Panc1 (cell line): ENCODE measurements around the gene LRRK1. TPM values are rescaled to one million over a fixed set of nuclear protein-coding genes. Genes with fewer than 3 reads are reported as not detected.

Source experiments
- ATAC-seq: fragments of 200-7000 bp; cut with Tn5 transposase; 2 replicates; pipeline ENCODE4 v1.9.1; 2020; ENCODE audit warnings: mild to moderate bottlenecking, moderate library complexity
- BruUV-seq: library from RNA; stranded (reverse); fragments of 400-500 nt; replicated peaks from 2 replicates; lab custom pipeline; 2021; lab: Mats Ljungman, UMichigan
- CTCF ChIA-PET: fragments of 300-600 bp; sonication (Branson Sonifier 250); formaldehyde crosslinking; loops from one replicate; lab custom pipeline; 2022; ENCODE audit warnings: antibody characterized with exemption; lab: Charles Lee
- POLR2A ChIA-PET: fragments of 300-600 bp; sonication (Branson Sonifier 250); formaldehyde crosslinking; loops from one replicate; lab custom pipeline; 2022; ENCODE audit warnings: antibody characterized with exemption; lab: Charles Lee
- DNase-seq: peaks from one replicate; pipeline ENCODE4 v3.0.0-alpha.2; 2010; ENCODE audit warnings: low read depth, low spot score
- H3K27ac ChIP-seq: 2 replicates; pipeline ENCODE4 v1.5.1; 2011; ENCODE audit warnings: mild to moderate bottlenecking, low read length, inconsistent platforms
- H3K27me3 ChIP-seq: fragments of 200-500 bp; sonication (Bioruptor generic); 2 replicates; pipeline ENCODE4 v1.6.0; 2014; ENCODE audit warnings: low read length, inconsistent platforms; ENCODE audit not compliant: control insufficient read depth, insufficient read depth
- H3K36me3 ChIP-seq: fragments of 200-500 bp; sonication (Bioruptor generic); 2 replicates; pipeline ENCODE4 v1.5.1; 2014; ENCODE audit warnings: inconsistent platforms, mild to moderate bottlenecking, low read length, moderate library complexity; ENCODE audit not compliant: control insufficient read depth, insufficient read depth
- H3K4me1 ChIP-seq: 2 replicates; pipeline ENCODE4 v1.5.1; 2011; ENCODE audit warnings: inconsistent platforms, mild to moderate bottlenecking, low read length, moderate library complexity; ENCODE audit not compliant: control insufficient read depth, insufficient read depth
- H3K4me3 ChIP-seq, 2 experiments: 2 replicates each; pipeline ENCODE4 v1.5.1; 2011 to 2012; ENCODE audit warnings: low read depth in 2 of 2, low read length in 2 of 2, mild to moderate bottlenecking in 2 of 2, inconsistent platforms in 1 of 2, moderate library complexity in 1 of 2
- H3K9me3 ChIP-seq: fragments of 200-500 bp; sonication (Bioruptor generic); 2 replicates; pipeline ENCODE4 v1.5.1; 2014; ENCODE audit warnings: low read depth, mild to moderate bottlenecking, inconsistent platforms, low read length, moderate library complexity; ENCODE audit not compliant: control insufficient read depth, insufficient read depth
- CTCF ChIP-seq: fragments of 450-650 bp; IDR thresholded peaks from 2 replicates; pipeline ENCODE4 v1.5.1; 2017; ENCODE audit warnings: mild to moderate bottlenecking
- POLR2AphosphoS5 ChIP-seq: IDR thresholded peaks from 2 replicates; pipeline ENCODE4 v1.6.1; 2012; ENCODE audit warnings: mild to moderate bottlenecking, low read depth, low read length, moderate library complexity
- REST ChIP-seq, 2 experiments: IDR thresholded peaks; 2 replicates each; pipeline ENCODE4 v1.6.1; 2011 to 2012; ENCODE audit warnings: low read depth in 2 of 2, control low read depth in 1 of 2, low read length in 1 of 2, mild to moderate bottlenecking in 1 of 2, moderate library complexity in 1 of 2; ENCODE audit not compliant: insufficient read depth in 1 of 2
- SIN3A ChIP-seq: IDR thresholded peaks from 2 replicates; pipeline ENCODE4 v1.6.1; 2012; ENCODE audit warnings: low read depth, mild to moderate bottlenecking, low read length, moderate library complexity, borderline replicate concordance; ENCODE audit not compliant: insufficient read depth
- TCF7L2 ChIP-seq: IDR thresholded peaks from 2 replicates; pipeline ENCODE4 v1.6.1; 2011; ENCODE audit warnings: mild to moderate bottlenecking, low read depth, low read length, inconsistent platforms
- in situ Hi-C: cut with HindIII; loops from 2 replicates; pipeline ENCODE4 v1.10.0; 2016; ENCODE audit warnings: low sequenced_read_pairs, low pct_unique_long_range_greater_than_20kb
- intact Hi-C: fragments of 100-400 bp; cut with micrococcal nuclease; formaldehyde crosslinking; loops from one replicate; pipeline ENCODE4 v1.10.0; 2022; ENCODE audit not compliant: unreplicated experiment
- total RNA-seq: library from RNA; stranded (reverse); gene quantifications from one replicate; pipeline ENCODE4 v1.2.1, GENCODE V29; 2021; ENCODE audit not compliant: unreplicated experiment

The LRRK1 gene
- total RNA-seq, 1 experiment from 2014 or later = 88.0 TPM

- no peak for DNase-seq
- peak overlapping the region; percentile 12 for H3K27ac ChIP-seq
- H3K9me3 ChIP-seq = no peaks in the 10 kb centered on the region
- H3K4me1 ChIP-seq = peaks cover 5% of the 10 kb centered on the region
- H3K36me3 ChIP-seq = no peaks in the 10 kb centered on the region; the same call in 1 of the 2 replicates
- no TSS peak for BruUV-seq
- POLR2A ChIA-PET = no interaction called here
- in situ Hi-C loops (no loop called here), intact Hi-C loops (no loop called here)
- H3K27me3 ChIP-seq = no peaks in the 10 kb centered on the region
- no peak for ATAC-seq
- CTCF ChIA-PET = no interaction called here
- TF ChIP-seq TCF7L2 (no peak), POLR2AphosphoS5 (no peak), CTCF (no peak), REST (IDR thresholded peaks at IDR 0.05; ENCODE audit: insufficient read depth in 1 of 2, low read depth in 2 of 2, low read length in 1 of 2) (no peak), SIN3A (no peak)
- no peak overlapping the region for H3K4me3 ChIP-seq
Measured at GRCh38 chr15:100980410-100981046, 61.4 kb downstream of the LRRK1 start.

- no peak for TF ChIP-seq CTCF
- TF ChIP-seq TCF7L2 = no peak
- TF ChIP-seq REST (IDR thresholded peaks at IDR 0.05; ENCODE audit: insufficient read depth in 1 of 2, low read depth in 2 of 2, low read length in 1 of 2) = no peak
- TF ChIP-seq SIN3A = no peak
- TF ChIP-seq POLR2AphosphoS5 = no peak
- in situ Hi-C loops = no loop called here
Measured at GRCh38 chr15:100981086-100981485, 61.9 kb downstream of the LRRK1 start.

More at GRCh38 chr15:100981086-100981485, 61.9 kb downstream of the LRRK1 start:
- Histone ChIP-seq H3K4me3 (no peak overlapping the region), H3K9me3 (no peaks in the 10 kb centered on the region), H3K4me1 (peaks cover 11% of the 10 kb centered on the region), H3K27me3 (no peaks in the 10 kb centered on the region), H3K36me3 (no peaks in the 10 kb centered on the region; the same call in 1 of the 2 replicates), H3K27ac (peak overlapping the region; percentile 60)
- intact Hi-C loops = no loop called here
- CTCF ChIA-PET = no interaction called here
- POLR2A ChIA-PET = no interaction called here
- ATAC-seq (no peak), DNase-seq (no peak)
- no TSS peak for BruUV-seq
